Measurements from ENCODE around the gene CTNNA1.
"Not testable (repeated sequence)": the region's sequence is repeated elsewhere in the genome, so short reads cannot be mapped to it uniquely, and the experiment has no call there.

- TF ChIP-seq EZH2 (IDR thresholded peaks at IDR 0.05; ENCODE audit: insufficient read depth, poor library complexity, severe bottlenecking); EZH2phosphoT487 (IDR thresholded peaks at IDR 0.05; ENCODE audit: insufficient read depth, low read depth): not testable (repeated sequence)
Observed at GRCh38 chr5:138761115-138761514, 7.9 kb downstream of the CTNNA1 start.
